SK-N-SH (cell line): ENCODE data around the gene STX16. TPM values are rescaled to one million over a fixed set of nuclear protein-coding genes. Genes with fewer than 3 reads are reported as not detected.

Experiments
- CTCF ChIA-PET: fragments of 300-600, 350-600 bp; formaldehyde crosslinking; extraction: SDS; loops from one replicate; lab custom pipeline; 2021; lab: Yijun Ruan, JAX
- POLR2A ChIA-PET: fragments of 350-600 bp; sonication (Branson Sonifier 250); formaldehyde crosslinking; extraction: SDS; loops from one replicate; lab custom pipeline; 2020; ENCODE audit warnings: antibody characterized with exemption, inconsistent platforms; lab: Yijun Ruan, JAX
- DNase-seq: peaks from one replicate; pipeline ENCODE4 v3.0.0; 2012
- H2AFZ ChIP-seq: fragments of 200-600 bp; sonication (generic); 2 replicates; pipeline ENCODE4 v1.8.1; 2016; ENCODE audit warnings: antibody characterized with exemption, mild to moderate bottlenecking, low read depth
- H3F3A ChIP-seq: fragments of 200-600 bp; sonication (generic); replicated peaks from 2 replicates; pipeline ENCODE3; 2016; ENCODE audit warnings: antibody characterized with exemption, mild to moderate bottlenecking; ENCODE audit not compliant: insufficient read depth
- H3K27ac ChIP-seq, 2 experiments: fragments of 200-500 bp in 1 of 2; fragments of 200-600 bp in 1 of 2; sonication (Bioruptor generic) in 1 of 2; sonication (generic), shearing (Covaris generic) in 1 of 2; 2 replicates each; pipeline versions ENCODE4 v1.5.1 to v1.6.1; 2014 to 2016; ENCODE audit warnings: low read depth in 2 of 2, inconsistent platforms in 1 of 2, low read length in 1 of 2, mild to moderate bottlenecking in 1 of 2, mixed read lengths in 1 of 2
- H3K27me3 ChIP-seq: fragments of 200-600 bp; sonication (generic), shearing (Covaris generic); 2 replicates; pipeline ENCODE4 v1.6.1; 2016; ENCODE audit warnings: mixed run types; ENCODE audit not compliant: insufficient read depth
- H3K36me3 ChIP-seq, 2 experiments: fragments of 200-500 bp in 1 of 2; fragments of 200-600 bp in 1 of 2; sonication (Bioruptor generic) in 1 of 2; sonication (generic) in 1 of 2; replicated peaks in 1 of 2; 2 replicates each; pipeline versions ENCODE3 to v1.5.1; 2014 to 2016; ENCODE audit warnings: low read length in 1 of 2, mild to moderate bottlenecking in 1 of 2; ENCODE audit not compliant: insufficient read depth in 2 of 2, control insufficient read depth in 1 of 2
- H3K4me1 ChIP-seq, 2 experiments: fragments of 200-500 bp in 1 of 2; fragments of 200-600 bp in 1 of 2; sonication (Bioruptor generic) in 1 of 2; sonication (generic), shearing (Covaris generic) in 1 of 2; 2 replicates each; pipeline versions ENCODE4 v1.5.1 to v1.6.1; 2014 to 2016; ENCODE audit warnings: low read depth in 1 of 2, low read length in 1 of 2, mixed run types in 1 of 2; ENCODE audit not compliant: insufficient read depth in 2 of 2, control insufficient read depth in 1 of 2
- H3K4me2 ChIP-seq: fragments of 200-600 bp; sonication (generic), shearing (Covaris generic); 2 replicates; pipeline ENCODE4 v1.6.1; 2017; ENCODE audit warnings: mixed run types
- H3K4me3 ChIP-seq, 2 experiments: fragments of 200-500 bp in 1 of 2; fragments of 200-600 bp in 1 of 2; sonication (Bioruptor generic) in 1 of 2; sonication (generic), shearing (Covaris generic) in 1 of 2; 2 replicates each; pipeline versions ENCODE4 v1.5.1 to v1.8.1; 2014 to 2016; ENCODE audit warnings: low read depth in 2 of 2, inconsistent platforms in 1 of 2, low read length in 1 of 2, mild to moderate bottlenecking in 1 of 2, mixed read lengths in 1 of 2, moderate library complexity in 1 of 2
- H3K79me2 ChIP-seq: fragments of 200-600 bp; sonication (generic); 2 replicates; pipeline ENCODE4 v1.8.1; 2017; ENCODE audit warnings: mild to moderate bottlenecking; ENCODE audit not compliant: insufficient read depth
- H3K9ac ChIP-seq: fragments of 200-600 bp; sonication (generic); 2 replicates; pipeline ENCODE4 v1.6.1; 2017; ENCODE audit warnings: mixed run types
- H3K9me2 ChIP-seq: fragments of 200-600 bp; sonication (generic); 2 replicates; pipeline ENCODE4 v1.6.1; 2017; ENCODE audit warnings: mixed run types
- H3K9me3 ChIP-seq: fragments of 200-600 bp; sonication (generic); 2 replicates; pipeline ENCODE4 v1.6.1; 2017; ENCODE audit warnings: mixed run types, mild to moderate bottlenecking, moderate library complexity
- H4K20me1 ChIP-seq: fragments of 200-600 bp; sonication (generic); 2 replicates; pipeline ENCODE4 v1.6.1; 2017; ENCODE audit warnings: mild to moderate bottlenecking, mixed run types; ENCODE audit not compliant: insufficient read depth
- FOXJ3 ChIP-seq: sonication (generic); formaldehyde crosslinking; IDR thresholded peaks from 2 replicates; pipeline ENCODE4 v1.5.1; 2020; ENCODE audit warnings: mild to moderate bottlenecking, missing genetic modification reagents
- GABPA ChIP-seq: IDR thresholded peaks from 2 replicates; pipeline ENCODE4 v1.4.0; 2012; ENCODE audit warnings: low read depth, mild to moderate bottlenecking
- NFIC ChIP-seq: IDR thresholded peaks from 2 replicates; pipeline ENCODE4 v1.4.0; 2012; ENCODE audit warnings: borderline replicate concordance
- NRF1 ChIP-seq: IDR thresholded peaks from 2 replicates; pipeline ENCODE4 v1.6.1; 2012; ENCODE audit warnings: low read depth, mild to moderate bottlenecking, low read length
- RXRA ChIP-seq: IDR thresholded peaks from 2 replicates; pipeline ENCODE4 v1.4.0; 2012; ENCODE audit warnings: low read depth, mild to moderate bottlenecking, borderline replicate concordance
- TEAD4 ChIP-seq: IDR thresholded peaks from 2 replicates; pipeline ENCODE4 v1.4.0; 2012; ENCODE audit warnings: mild to moderate bottlenecking, borderline replicate concordance; ENCODE audit not compliant: insufficient read depth
- WGBS: methylation state at CpG from one replicate; pipeline ENCODE4 v1.1.6; 2017; ENCODE audit warnings: low lambda C conversion rate; 5-methylcytosine and 5-hydroxymethylcytosine counted together
- polyA plus RNA-seq, 3 experiments: library from polyadenylated mRNA; depleted of rRNA; stranded (reverse); fragments of >200 nt; gene quantifications; 2 replicates each; pipeline ENCODE4 v1.2.3, GENCODE V29; 2012
- TF ChIP-seq, protein P1 (sequence below): IDR thresholded peaks from 2 replicates; pipeline ENCODE4; 2012
- TF ChIP-seq, protein P2 (sequence below): IDR thresholded peaks from 2 replicates; pipeline ENCODE4 v1.4.0; 2012; ENCODE audit warnings: low read depth, borderline replicate concordance
- TF ChIP-seq, protein P3 (sequence below): fragments of 200-600 bp; sonication (generic); IDR thresholded peaks from 2 replicates; pipeline ENCODE4 v1.6.1; 2017; ENCODE audit warnings: antibody characterized with exemption, mild to moderate bottlenecking, moderate library complexity
- TF ChIP-seq, protein P4 (sequence below): IDR thresholded peaks from 2 replicates; pipeline ENCODE4 v1.6.1; 2012; ENCODE audit warnings: mild to moderate bottlenecking, low read depth, low read length, moderate library complexity

The STX16 gene
- polyA plus RNA-seq, 1 of the 3 experiments (the other 2 are of a cell fraction) = 63.8 TPM

DNA sequence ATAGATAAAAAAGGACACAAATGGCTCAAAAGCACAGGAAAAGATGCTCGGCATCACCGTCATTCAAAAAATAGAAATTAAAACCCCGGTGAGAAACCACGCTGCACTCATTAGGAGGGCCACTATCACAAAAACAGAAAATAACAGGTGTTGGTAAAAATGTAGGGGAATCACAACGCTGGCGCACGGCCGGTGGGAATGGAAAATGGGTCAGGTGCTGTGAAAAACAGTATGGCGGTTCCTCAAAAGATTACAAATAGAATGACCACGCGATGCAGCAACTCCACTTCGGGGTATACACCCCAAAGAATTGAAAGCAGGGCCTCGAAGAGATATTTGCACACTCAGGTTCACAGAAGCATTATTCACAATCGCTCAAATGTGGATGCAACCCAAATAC, 69.8 kb downstream of the STX16 start:
- Histone ChIP-seq H3K9ac (no peak overlapping the region), H2AFZ (no peak overlapping the region), H3K4me1 (peaks cover 0 to 5% of the 10 kb centered on the region in 2 experiments; a peak in 1 of 4 replicates), H3F3A (no peaks in the 10 kb centered on the region), H4K20me1 (no peaks in the 10 kb centered on the region), H3K27me3 (peaks cover 10% of the 10 kb centered on the region; the same call in 1 of the 2 replicates), H3K9me3 (no peaks in the 10 kb centered on the region), H3K4me2 (no peak overlapping the region), H3K27ac (no peak overlapping the region), H3K4me3 (no peak overlapping the region), H3K36me3 (no peaks in the 10 kb centered on the region), H3K9me2 (no peaks in the 10 kb centered on the region), H3K79me2 (no peaks in the 10 kb centered on the region)
- ChIA-PET POLR2A (no interaction called here), CTCF (no interaction called here)
- TF ChIP-seq FOXJ3 (CRISPR knock-in tag) (no peak), NFIC (no peak), TEAD4 (no peak), RXRA (no peak), GABPA (no peak), NRF1 (no peak)
- TF ChIP-seq, protein P1, sequence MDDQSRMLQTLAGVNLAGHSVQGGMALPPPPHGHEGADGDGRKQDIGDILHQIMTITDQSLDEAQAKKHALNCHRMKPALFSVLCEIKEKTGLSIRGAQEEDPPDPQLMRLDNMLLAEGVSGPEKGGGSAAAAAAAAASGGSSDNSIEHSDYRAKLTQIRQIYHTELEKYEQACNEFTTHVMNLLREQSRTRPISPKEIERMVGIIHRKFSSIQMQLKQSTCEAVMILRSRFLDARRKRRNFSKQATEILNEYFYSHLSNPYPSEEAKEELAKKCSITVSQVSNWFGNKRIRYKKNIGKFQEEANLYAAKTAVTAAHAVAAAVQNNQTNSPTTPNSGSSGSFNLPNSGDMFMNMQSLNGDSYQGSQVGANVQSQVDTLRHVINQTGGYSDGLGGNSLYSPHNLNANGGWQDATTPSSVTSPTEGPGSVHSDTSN = no peak
- TF ChIP-seq, protein P2, sequence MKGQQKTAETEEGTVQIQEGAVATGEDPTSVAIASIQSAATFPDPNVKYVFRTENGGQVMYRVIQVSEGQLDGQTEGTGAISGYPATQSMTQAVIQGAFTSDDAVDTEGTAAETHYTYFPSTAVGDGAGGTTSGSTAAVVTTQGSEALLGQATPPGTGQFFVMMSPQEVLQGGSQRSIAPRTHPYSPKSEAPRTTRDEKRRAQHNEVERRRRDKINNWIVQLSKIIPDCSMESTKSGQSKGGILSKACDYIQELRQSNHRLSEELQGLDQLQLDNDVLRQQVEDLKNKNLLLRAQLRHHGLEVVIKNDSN = no peak
- TF ChIP-seq, protein P3, sequence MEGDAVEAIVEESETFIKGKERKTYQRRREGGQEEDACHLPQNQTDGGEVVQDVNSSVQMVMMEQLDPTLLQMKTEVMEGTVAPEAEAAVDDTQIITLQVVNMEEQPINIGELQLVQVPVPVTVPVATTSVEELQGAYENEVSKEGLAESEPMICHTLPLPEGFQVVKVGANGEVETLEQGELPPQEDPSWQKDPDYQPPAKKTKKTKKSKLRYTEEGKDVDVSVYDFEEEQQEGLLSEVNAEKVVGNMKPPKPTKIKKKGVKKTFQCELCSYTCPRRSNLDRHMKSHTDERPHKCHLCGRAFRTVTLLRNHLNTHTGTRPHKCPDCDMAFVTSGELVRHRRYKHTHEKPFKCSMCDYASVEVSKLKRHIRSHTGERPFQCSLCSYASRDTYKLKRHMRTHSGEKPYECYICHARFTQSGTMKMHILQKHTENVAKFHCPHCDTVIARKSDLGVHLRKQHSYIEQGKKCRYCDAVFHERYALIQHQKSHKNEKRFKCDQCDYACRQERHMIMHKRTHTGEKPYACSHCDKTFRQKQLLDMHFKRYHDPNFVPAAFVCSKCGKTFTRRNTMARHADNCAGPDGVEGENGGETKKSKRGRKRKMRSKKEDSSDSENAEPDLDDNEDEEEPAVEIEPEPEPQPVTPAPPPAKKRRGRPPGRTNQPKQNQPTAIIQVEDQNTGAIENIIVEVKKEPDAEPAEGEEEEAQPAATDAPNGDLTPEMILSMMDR = no peak
- TF ChIP-seq, protein P4, sequence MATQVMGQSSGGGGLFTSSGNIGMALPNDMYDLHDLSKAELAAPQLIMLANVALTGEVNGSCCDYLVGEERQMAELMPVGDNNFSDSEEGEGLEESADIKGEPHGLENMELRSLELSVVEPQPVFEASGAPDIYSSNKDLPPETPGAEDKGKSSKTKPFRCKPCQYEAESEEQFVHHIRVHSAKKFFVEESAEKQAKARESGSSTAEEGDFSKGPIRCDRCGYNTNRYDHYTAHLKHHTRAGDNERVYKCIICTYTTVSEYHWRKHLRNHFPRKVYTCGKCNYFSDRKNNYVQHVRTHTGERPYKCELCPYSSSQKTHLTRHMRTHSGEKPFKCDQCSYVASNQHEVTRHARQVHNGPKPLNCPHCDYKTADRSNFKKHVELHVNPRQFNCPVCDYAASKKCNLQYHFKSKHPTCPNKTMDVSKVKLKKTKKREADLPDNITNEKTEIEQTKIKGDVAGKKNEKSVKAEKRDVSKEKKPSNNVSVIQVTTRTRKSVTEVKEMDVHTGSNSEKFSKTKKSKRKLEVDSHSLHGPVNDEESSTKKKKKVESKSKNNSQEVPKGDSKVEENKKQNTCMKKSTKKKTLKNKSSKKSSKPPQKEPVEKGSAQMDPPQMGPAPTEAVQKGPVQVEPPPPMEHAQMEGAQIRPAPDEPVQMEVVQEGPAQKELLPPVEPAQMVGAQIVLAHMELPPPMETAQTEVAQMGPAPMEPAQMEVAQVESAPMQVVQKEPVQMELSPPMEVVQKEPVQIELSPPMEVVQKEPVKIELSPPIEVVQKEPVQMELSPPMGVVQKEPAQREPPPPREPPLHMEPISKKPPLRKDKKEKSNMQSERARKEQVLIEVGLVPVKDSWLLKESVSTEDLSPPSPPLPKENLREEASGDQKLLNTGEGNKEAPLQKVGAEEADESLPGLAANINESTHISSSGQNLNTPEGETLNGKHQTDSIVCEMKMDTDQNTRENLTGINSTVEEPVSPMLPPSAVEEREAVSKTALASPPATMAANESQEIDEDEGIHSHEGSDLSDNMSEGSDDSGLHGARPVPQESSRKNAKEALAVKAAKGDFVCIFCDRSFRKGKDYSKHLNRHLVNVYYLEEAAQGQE = no peak
- 81% methylated on average over 14 of the region's 14 CpGs for WGBS
- DNase-seq = no peak
